Glomerular endothelial cell (primary cell): ENCODE measurements around the gene TSPAN3. TPM values are rescaled to one million over a fixed set of nuclear protein-coding genes. Genes with fewer than 3 reads are reported as not detected.

Experiments used
- DNase-seq: peaks from one replicate; pipeline ENCODE4 v3.0.0-alpha.2; 2011; ENCODE audit warnings: low read depth, low spot score; ENCODE audit errors: extremely low read depth
- total RNA-seq: library from RNA; depleted of rRNA; stranded (reverse); fragments of >200 nt; gene quantifications from 2 replicates; pipeline ENCODE4 v1.2.3, GENCODE V29; 2015

The TSPAN3 gene
- total RNA-seq, 1 donor from 2014 or later, result 287 TPM

DNA sequence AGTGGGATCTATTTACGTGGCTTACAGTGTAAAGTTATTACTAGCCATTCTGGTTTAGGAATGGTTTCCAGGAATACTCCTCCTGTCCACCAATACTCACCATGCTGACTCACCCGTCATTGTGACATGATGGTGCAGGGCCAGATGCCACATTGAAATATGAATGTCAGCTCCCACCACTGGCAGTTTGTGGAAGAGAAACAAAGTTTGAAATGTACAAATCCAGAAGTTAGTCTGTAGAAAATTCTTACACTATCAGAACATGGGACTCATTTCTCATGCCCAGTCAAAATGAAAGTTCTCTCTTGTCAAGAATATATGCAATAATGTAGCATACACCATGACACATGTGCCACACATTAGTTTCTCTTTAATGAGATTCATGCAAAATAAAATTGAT, 14.4 kb upstream of the TSPAN3 start:
- no peak for DNase-seq

- no peak for DNase-seq
Observed at GRCh38 chr15:77084436-77084835, 13.5 kb upstream of the TSPAN3 start.

DNA sequence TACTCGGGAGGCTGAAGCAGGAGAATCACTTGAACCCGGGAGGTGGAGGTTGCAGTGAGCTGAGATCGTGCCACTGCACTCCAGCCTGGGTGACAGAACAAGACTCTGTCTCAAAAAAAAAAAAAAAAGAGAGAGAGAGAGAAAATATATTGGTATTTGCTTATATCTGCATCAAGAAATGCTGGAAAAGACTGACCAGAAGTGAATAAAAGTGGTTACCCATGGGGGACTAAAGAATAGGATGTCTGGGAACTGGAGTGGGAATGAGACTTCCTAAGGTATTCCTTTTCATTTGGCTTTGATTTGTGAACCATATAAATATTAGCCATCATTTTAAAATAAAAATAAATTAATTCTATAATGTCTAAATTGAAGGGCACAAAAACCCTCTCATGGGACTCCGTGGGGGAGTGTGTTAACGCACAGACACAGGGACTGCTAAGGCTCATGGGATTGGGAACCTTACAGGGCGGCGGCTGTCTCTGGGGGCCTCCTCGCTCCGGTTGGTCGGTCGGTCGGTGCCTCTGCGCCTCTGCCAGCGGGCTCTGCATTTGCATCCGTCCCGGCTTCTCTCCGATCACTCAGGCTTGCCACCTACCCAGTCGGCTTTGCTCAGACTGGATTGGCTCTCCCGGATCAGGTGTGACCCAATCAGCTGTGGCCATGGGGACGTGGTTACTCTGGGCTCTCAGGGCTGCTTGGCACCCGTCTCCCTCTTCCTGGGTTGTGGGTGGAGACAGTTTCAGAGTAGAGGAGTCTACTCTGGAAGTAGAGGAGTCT, 12.7 kb upstream of the TSPAN3 start:
- DNase-seq, result no peak

GRCh38 chr15:77081971-77082370, 11.1 kb upstream of the TSPAN3 start:
- DNase-seq, result no peak

- DNase-seq, result no peak
Observed at GRCh38 chr15:77076323-77076915, 5.5 kb upstream of the TSPAN3 start.

DNA sequence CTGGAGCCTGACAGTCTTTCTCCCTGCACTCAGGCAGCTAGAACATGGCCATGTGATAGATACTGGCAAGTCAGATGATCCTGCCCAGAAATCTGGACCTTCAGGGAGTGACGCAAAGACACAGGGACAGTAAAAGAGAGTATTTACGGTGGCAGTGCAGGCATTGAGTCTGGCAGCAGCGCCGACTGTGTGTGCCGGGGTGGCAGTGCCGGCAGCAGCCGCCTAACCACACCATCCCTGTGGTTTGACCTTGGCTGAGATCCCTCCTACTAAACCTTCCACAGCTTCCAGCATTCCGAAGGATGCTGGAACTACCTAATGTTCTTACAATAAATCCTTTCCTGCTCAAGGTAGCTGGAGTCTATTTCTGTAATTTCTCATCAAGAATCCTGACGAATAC, 4.6 kb upstream of the TSPAN3 start:
- no peak for DNase-seq

- no peak for DNase-seq
Observed at GRCh38 chr15:77074350-77074749, 3.4 kb upstream of the TSPAN3 start.

GRCh38 chr15:77071305-77072223, 655 bp upstream of the TSPAN3 start:
- no peak for DNase-seq

- no peak for DNase-seq
Observed at GRCh38 chr15:77070180-77070494, 772 bp downstream of the TSPAN3 start.

- no peak for DNase-seq
Observed at GRCh38 chr15:77069521-77070121, 1.3 kb downstream of the TSPAN3 start.

- no peak for DNase-seq
Observed at GRCh38 chr15:77068633-77069032, 2.3 kb downstream of the TSPAN3 start.

- DNase-seq, result no peak
Observed at GRCh38 chr15:77067691-77068367, 3.1 kb downstream of the TSPAN3 start.

DNA sequence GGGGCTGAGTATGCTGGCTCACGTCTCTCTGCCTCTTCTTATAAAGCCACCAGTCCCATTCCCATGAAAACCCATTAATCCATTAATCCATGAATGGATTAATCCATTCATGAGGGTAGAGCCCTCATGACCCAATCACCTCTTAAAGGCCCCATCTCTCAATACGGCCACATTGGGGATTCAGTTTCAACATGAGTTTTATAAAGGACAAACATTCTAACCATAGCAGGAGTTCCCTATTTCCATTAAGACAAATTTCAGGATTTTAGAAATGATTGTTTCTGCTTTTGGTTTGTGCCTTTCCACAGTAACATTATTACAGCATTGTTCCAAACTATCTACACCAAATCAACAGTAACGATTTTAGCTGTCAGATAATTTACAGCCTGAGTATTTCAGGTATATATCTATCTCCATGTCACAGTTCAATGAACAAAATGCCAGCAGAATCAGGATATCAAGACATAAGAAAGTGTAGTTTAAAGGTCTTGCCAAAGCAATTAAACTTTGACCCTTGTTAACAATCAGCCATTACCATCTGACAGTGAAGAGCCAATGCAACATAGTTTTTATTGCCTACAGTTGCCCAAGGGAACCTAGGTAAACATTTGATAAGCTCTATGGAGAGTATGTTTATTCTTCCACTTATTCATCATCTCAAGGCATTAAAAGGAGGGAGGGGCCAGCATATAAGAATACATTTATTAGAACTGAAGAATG, 3.8 kb downstream of the TSPAN3 start:
- DNase-seq, result no peak

DNA sequence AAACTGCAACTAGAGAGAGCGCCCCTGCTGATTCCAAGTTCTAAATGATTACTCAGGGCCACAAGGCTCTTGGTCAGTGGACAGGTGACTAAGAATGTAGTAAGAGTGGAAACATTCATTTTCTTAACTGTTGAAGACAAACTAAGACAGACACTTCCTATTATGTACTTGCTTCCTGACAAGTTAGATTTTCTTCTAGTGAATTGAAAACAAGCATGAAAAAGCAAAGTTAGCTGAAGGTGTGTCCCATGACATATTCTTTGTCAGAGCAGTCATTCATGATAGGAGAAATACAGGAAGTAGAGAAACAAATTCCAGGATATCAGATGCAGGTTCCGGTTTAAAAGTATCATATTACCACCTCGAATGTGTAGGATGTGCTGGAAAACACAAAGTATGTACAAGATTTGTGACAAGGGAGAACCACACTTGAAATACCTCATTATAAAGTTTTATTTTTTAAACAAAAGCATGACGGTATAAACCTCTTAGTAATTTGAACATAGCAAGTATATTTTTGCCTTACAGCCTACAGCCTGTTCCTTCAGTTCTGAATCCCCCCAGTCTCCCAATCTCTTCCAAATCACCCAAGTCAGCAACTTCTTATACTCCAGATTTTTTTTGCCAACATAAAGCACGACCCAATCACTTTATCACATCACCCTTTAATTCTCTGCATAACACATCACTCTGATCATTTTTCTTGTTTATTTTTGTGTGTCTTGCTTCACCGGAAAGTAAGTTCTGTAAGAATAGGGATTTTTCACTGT, 6.2 kb downstream of the TSPAN3 start:
- no peak for DNase-seq

- DNase-seq, result no peak
Observed at GRCh38 chr15:77064063-77064462, 6.8 kb downstream of the TSPAN3 start.

DNA sequence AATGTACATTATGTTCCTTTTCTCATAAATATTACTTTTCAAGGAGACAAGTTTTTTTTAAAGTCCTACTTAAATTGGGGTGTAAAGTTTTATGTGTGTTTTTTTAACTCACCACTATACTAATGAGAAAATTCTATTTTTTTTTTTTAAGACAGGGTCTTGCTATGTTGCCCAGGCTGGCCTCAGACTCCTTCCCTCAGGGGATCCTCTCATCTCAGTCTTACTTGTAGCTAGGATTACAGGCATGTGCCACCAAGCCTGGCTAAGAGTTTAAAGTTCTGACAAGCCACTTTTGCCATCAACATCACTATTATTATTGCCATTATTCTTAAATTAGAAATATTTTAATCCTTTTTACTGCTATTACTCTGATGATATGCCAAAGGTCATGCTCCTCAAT, 7.7 kb downstream of the TSPAN3 start:
- no peak for DNase-seq

GRCh38 chr15:77060546-77060945, 10.4 kb downstream of the TSPAN3 start:
- no peak for DNase-seq

GRCh38 chr15:77059786-77060361, 11.0 kb downstream of the TSPAN3 start:
- DNase-seq, result no peak

DNA sequence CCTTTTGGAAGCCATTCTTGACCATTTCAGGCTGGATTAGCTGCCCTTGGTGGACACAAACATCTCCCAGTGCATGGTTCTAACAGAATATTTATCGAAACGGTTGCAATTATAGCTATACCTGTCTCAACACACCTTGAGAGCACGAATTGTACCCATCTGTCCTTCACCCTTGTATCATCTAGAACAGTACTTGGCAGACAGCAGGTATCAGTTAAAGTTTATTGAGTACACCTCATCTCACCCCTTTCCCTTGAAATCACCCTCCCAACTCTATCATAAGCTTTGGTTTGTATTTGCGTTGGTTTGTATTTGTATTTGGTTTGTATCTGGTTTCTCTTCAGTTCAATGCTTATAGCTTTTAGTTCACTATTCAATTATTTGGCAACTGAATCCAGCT, 12.4 kb downstream of the TSPAN3 start:
- no peak for DNase-seq
